NCI-H2196 treated with DMSO at 0.1 percent for 48 hours (cell line): ENCODE data around the gene C6orf132.

Source experiments
- DNase-seq: peaks from one replicate; lab custom pipeline; 2025; ENCODE audit not compliant: unreplicated experiment; lab: John Stamatoyannopoulos, UW

The C6orf132 gene

GRCh38 chr6:42105156-42105648 is 37.2 kb downstream of the C6orf132 start:
- no peak for DNase-seq

- no peak for DNase-seq
Observed at GRCh38 chr6:42104804-42105125, 37.7 kb downstream of the C6orf132 start.

- no peak for DNase-seq
Observed at GRCh38 chr6:42104095-42104803, 38.2 kb downstream of the C6orf132 start.

GRCh38 chr6:42103753-42104094 is 38.7 kb downstream of the C6orf132 start:
- DNase-seq = no peak

- DNase-seq = no peak
Observed at GRCh38 chr6:42103216-42103615, 39.2 kb downstream of the C6orf132 start.

GRCh38 chr6:42101186-42101657 is 41.2 kb downstream of the C6orf132 start:
- no peak for DNase-seq

- DNase-seq = no peak
Observed at GRCh38 chr6:42100029-42100901, 42.2 kb downstream of the C6orf132 start.

GRCh38 chr6:42099340-42100028 is 42.9 kb downstream of the C6orf132 start:
- no peak for DNase-seq

GRCh38 chr6:42095776-42096541 is 46.5 kb downstream of the C6orf132 start:
- DNase-seq = no peak

- no peak for DNase-seq
Observed at GRCh38 chr6:42095094-42095493, 47.3 kb downstream of the C6orf132 start.

- DNase-seq = no peak
Observed at GRCh38 chr6:42093582-42094329, 48.7 kb downstream of the C6orf132 start.

- DNase-seq = no peak
Observed at GRCh38 chr6:42091718-42092023, 50.7 kb downstream of the C6orf132 start.

GRCh38 chr6:42090819-42091717 is 51.4 kb downstream of the C6orf132 start:
- no peak for DNase-seq

GRCh38 chr6:42088101-42088591 is 54.3 kb downstream of the C6orf132 start:
- DNase-seq = no peak

GRCh38 chr6:42086046-42087035 is 56.1 kb downstream of the C6orf132 start:
- no peak for DNase-seq

GRCh38 chr6:42084889-42085288 is 57.5 kb downstream of the C6orf132 start:
- no peak for DNase-seq

- no peak for DNase-seq
Observed at GRCh38 chr6:42083530-42083929, 58.9 kb downstream of the C6orf132 start.

- no peak for DNase-seq
Observed at GRCh38 chr6:42079941-42080464, 62.4 kb downstream of the C6orf132 start.
